H9 (cell line): Measurements from ENCODE around the gene GPC3. TPM values are rescaled to one million over a fixed set of nuclear protein-coding genes. Genes with fewer than 3 reads are reported as not detected.

Experiments used
- DNase-seq: peaks from one replicate; pipeline ENCODE4 v3.0.0-alpha.2; 2017
- H2AFZ ChIP-seq: one replicate; pipeline ENCODE4 v1.6.1; 2013; ENCODE audit warnings: mild to moderate bottlenecking, low read length, control low read depth, moderate library complexity
- H2AK5ac ChIP-seq: 2 replicates; pipeline ENCODE4 v1.6.1; 2013; ENCODE audit warnings: low read length, control low read depth, mixed read lengths; ENCODE audit not compliant: insufficient read length
- H2BK120ac ChIP-seq: one replicate; pipeline ENCODE4 v1.6.1; 2013; ENCODE audit warnings: low read depth, mild to moderate bottlenecking, low read length, control low read depth, inconsistent platforms; ENCODE audit not compliant: poor library complexity, severe bottlenecking
- H2BK12ac ChIP-seq: 2 replicates; pipeline ENCODE4 v1.6.1; 2013; ENCODE audit warnings: low read length, control low read depth, mixed read lengths, low read depth; ENCODE audit not compliant: insufficient read length
- H2BK15ac ChIP-seq: 2 replicates; pipeline ENCODE4 v1.6.1; 2013; ENCODE audit warnings: low read depth, low read length, control low read depth
- H2BK20ac ChIP-seq: one replicate; pipeline ENCODE4 v1.6.1; 2013; ENCODE audit warnings: low read depth, mild to moderate bottlenecking, low read length, control low read depth, inconsistent platforms; ENCODE audit not compliant: poor library complexity, severe bottlenecking
- H2BK5ac ChIP-seq: 2 replicates; pipeline ENCODE4 v1.6.1; 2013; ENCODE audit warnings: low read length, control low read depth, mixed read lengths; ENCODE audit not compliant: insufficient read length
- H3K14ac ChIP-seq: 2 replicates; pipeline ENCODE4 v1.6.1; 2013; ENCODE audit warnings: low read length, control low read depth; ENCODE audit not compliant: insufficient read depth
- H3K18ac ChIP-seq: 2 replicates; pipeline ENCODE4 v1.6.1; 2013; ENCODE audit warnings: low read depth, mild to moderate bottlenecking, mixed read lengths, low read length, control low read depth; ENCODE audit not compliant: insufficient read length
- H3K23ac ChIP-seq: 2 replicates; pipeline ENCODE4 v1.6.1; 2013; ENCODE audit warnings: low read length, control low read depth, mixed read lengths, low read depth; ENCODE audit not compliant: insufficient read length
- H3K23me2 ChIP-seq: 2 replicates; pipeline ENCODE4 v1.6.1; 2013; ENCODE audit warnings: low read depth, mild to moderate bottlenecking, mixed read lengths, low read length, control low read depth; ENCODE audit not compliant: insufficient read length, poor library complexity, severe bottlenecking
- H3K27ac ChIP-seq: 2 replicates; pipeline ENCODE4 v1.5.1; 2013; ENCODE audit warnings: low read length, control low read depth, mixed read lengths, low read depth; ENCODE audit not compliant: insufficient read length
- H3K27me3 ChIP-seq: 2 replicates; pipeline ENCODE4 v1.6.1; 2013; ENCODE audit warnings: low read length, control low read depth, inconsistent platforms; ENCODE audit not compliant: insufficient read depth
- H3K4ac ChIP-seq: 2 replicates; pipeline ENCODE4 v1.6.1; 2013; ENCODE audit warnings: low read depth, mild to moderate bottlenecking, control low read depth, inconsistent platforms, low read length, moderate library complexity
- H3K4me1 ChIP-seq: 2 replicates; pipeline ENCODE4 v1.6.1; 2013; ENCODE audit warnings: low read length, control low read depth, inconsistent platforms; ENCODE audit not compliant: insufficient read depth
- H3K4me2 ChIP-seq: 2 replicates; pipeline ENCODE4 v1.6.1; 2013; ENCODE audit warnings: low read length, control low read depth, mixed read lengths; ENCODE audit not compliant: insufficient read length, insufficient read depth
- H3K56ac ChIP-seq: 2 replicates; pipeline ENCODE4 v1.6.1; 2013; ENCODE audit warnings: low read depth, mild to moderate bottlenecking, mixed read lengths, low read length, control low read depth; ENCODE audit not compliant: insufficient read length
- H3K79me1 ChIP-seq: 2 replicates; pipeline ENCODE4 v1.6.1; 2013; ENCODE audit warnings: low read depth, mild to moderate bottlenecking, moderate library complexity, low read length, control low read depth, inconsistent platforms; ENCODE audit not compliant: insufficient read depth, poor library complexity, severe bottlenecking
- H3K79me2 ChIP-seq: 2 replicates; pipeline ENCODE4 v1.6.1; 2013; ENCODE audit warnings: low read length, control low read depth, inconsistent platforms; ENCODE audit not compliant: insufficient read depth
- H3K9ac ChIP-seq: 2 replicates; pipeline ENCODE4 v1.6.1; 2013; ENCODE audit warnings: low read length, control low read depth, mixed read lengths; ENCODE audit not compliant: insufficient read length; ENCODE audit errors: extremely low read depth
- H3K9me3 ChIP-seq: one replicate; pipeline ENCODE4 v1.6.1; 2013; ENCODE audit warnings: low read depth, low read length, inconsistent platforms; ENCODE audit not compliant: control insufficient read depth
- H3T11ph ChIP-seq: one replicate; pipeline ENCODE4 v1.6.1; 2013; ENCODE audit warnings: mild to moderate bottlenecking, low read length, control low read depth, inconsistent platforms
- H4K20me1 ChIP-seq: one replicate; pipeline ENCODE4 v1.6.1; 2013; ENCODE audit not compliant: control insufficient read depth, insufficient read length, insufficient read depth
- H4K5ac ChIP-seq: 2 replicates; pipeline ENCODE4 v1.6.1; 2013; ENCODE audit warnings: low read depth, mild to moderate bottlenecking, mixed read lengths, low read length, control low read depth; ENCODE audit not compliant: insufficient read length
- H4K8ac ChIP-seq: replicated peaks from 2 replicates; pipeline ENCODE4 v1.6.1; 2013; ENCODE audit warnings: low read length, control low read depth, mixed read lengths, low read depth; ENCODE audit not compliant: insufficient read length
- H4K91ac ChIP-seq: 2 replicates; pipeline ENCODE4 v1.6.1; 2013; ENCODE audit warnings: low read depth, mild to moderate bottlenecking, moderate library complexity, mixed read lengths, low read length, control low read depth; ENCODE audit not compliant: insufficient read length
- H3K27ac Mint-ChIP-seq, 3 experiments: 2 replicates in 2 of 3; 3 replicates in 1 of 3; pipeline ENCODE4 v1.8.0; 2020 to 2021; ENCODE audit warnings: mixed read lengths in 3 of 3, mild to moderate bottlenecking in 1 of 3, moderate library complexity in 1 of 3
- H3K27me3 Mint-ChIP-seq: 2 replicates; pipeline ENCODE4 v1.8.0; 2021; ENCODE audit warnings: low read depth, mild to moderate bottlenecking, moderate library complexity, mixed read lengths
- H3K36me3 Mint-ChIP-seq, 3 experiments: 2 replicates in 2 of 3; 3 replicates in 1 of 3; pipeline ENCODE4 v1.8.0; 2020 to 2021; ENCODE audit warnings: low read depth in 3 of 3, mixed read lengths in 3 of 3; ENCODE audit not compliant: insufficient read depth in 1 of 3
- H3K4me1 Mint-ChIP-seq, 2 experiments: 2 replicates each; pipeline ENCODE4 v1.8.0; 2020; ENCODE audit warnings: mixed read lengths in 2 of 2
- H3K4me3 Mint-ChIP-seq, 2 experiments: 2 replicates in 1 of 2; 3 replicates in 1 of 2; pipeline ENCODE4 v1.8.0; 2020 to 2021; ENCODE audit warnings: mild to moderate bottlenecking in 2 of 2, mixed read lengths in 2 of 2, moderate library complexity in 1 of 2
- H3K9me3 Mint-ChIP-seq, 2 experiments: 2 replicates in 1 of 2; 3 replicates in 1 of 2; pipeline ENCODE4 v1.8.0; 2020; ENCODE audit warnings: mild to moderate bottlenecking in 2 of 2, mixed read lengths in 2 of 2, moderate library complexity in 1 of 2
- WGBS: extraction: QIAGEN DNeasy Blood & Tissue Kit; methylation state at CpG from one replicate; pipeline ENCODE4 v1.1.7; 2013; ENCODE audit warnings: missing lambda C conversion rate, low lambda C conversion rate, mixed read lengths; ENCODE audit not compliant: insufficient read length; ENCODE audit errors: extremely low coverage; 5-methylcytosine and 5-hydroxymethylcytosine counted together
- total RNA-seq: library from RNA; stranded (reverse); gene quantifications from 2 replicates; pipeline ENCODE4 v1.2.1, GENCODE V29; 2021
- TF ChIP-seq, protein P1 (sequence below): fragments of 200-600 bp; sonication (generic); conservative IDR thresholded peaks from 3 replicates; pipeline ENCODE4 v1.8.0; 2021; ENCODE audit warnings: antibody characterized with exemption, mild to moderate bottlenecking

GPC3 gene
- total RNA-seq, 1 experiment from 2014 or later, result 108 TPM

DNA sequence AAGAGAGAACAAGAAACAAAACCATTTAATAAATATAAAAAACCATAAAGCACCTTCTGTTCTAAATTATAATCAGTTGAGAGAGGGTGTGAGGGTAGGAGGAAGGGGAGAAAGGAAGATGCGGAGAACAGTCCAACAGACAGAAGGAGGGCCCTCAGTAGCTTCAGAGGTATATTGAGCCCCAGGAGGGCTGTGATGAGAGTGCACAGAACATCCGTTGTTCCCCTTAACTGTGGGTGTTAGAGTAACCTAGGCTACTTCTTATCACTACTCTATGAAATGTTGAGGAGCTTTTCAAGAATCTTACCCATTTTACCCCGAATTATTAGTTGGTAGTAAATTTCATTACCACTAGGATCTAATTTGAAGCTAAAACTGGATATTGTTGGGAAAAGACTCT lies 13.8 kb downstream of the GPC3 start:
- H4K5ac ChIP-seq, result no peak overlapping the region
- H3K4me2 ChIP-seq, result no peak overlapping the region
- H3K9me3 ChIP-seq, result no peaks in the 10 kb centered on the region
- WGBS, result no CpG with 5 or more reads among the region's 3 CpGs
- no peak overlapping the region for H3K18ac ChIP-seq
- H3K27me3 ChIP-seq, result no peaks in the 10 kb centered on the region
- H4K91ac ChIP-seq, result no peak overlapping the region
- H4K20me1 ChIP-seq, result no peaks in the 10 kb centered on the region
- H3T11ph ChIP-seq, result no peak overlapping the region
- peaks cover 3% of the 10 kb centered on the region; the same call in 1 of the 2 replicates for H3K4me1 ChIP-seq
- H3K4me3 Mint-ChIP-seq, result no peak overlapping the region
- no peak overlapping the region for H2AK5ac ChIP-seq
- H2BK20ac ChIP-seq, result no peak overlapping the region
- no peaks in the 10 kb centered on the region for H3K79me2 ChIP-seq
- TF ChIP-seq, protein P1, sequence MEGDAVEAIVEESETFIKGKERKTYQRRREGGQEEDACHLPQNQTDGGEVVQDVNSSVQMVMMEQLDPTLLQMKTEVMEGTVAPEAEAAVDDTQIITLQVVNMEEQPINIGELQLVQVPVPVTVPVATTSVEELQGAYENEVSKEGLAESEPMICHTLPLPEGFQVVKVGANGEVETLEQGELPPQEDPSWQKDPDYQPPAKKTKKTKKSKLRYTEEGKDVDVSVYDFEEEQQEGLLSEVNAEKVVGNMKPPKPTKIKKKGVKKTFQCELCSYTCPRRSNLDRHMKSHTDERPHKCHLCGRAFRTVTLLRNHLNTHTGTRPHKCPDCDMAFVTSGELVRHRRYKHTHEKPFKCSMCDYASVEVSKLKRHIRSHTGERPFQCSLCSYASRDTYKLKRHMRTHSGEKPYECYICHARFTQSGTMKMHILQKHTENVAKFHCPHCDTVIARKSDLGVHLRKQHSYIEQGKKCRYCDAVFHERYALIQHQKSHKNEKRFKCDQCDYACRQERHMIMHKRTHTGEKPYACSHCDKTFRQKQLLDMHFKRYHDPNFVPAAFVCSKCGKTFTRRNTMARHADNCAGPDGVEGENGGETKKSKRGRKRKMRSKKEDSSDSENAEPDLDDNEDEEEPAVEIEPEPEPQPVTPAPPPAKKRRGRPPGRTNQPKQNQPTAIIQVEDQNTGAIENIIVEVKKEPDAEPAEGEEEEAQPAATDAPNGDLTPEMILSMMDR, result no peak
- H3K27me3 Mint-ChIP-seq, result no peaks in the 10 kb centered on the region
- no peak overlapping the region for H3K56ac ChIP-seq
- peaks cover 51 to 76% of the 10 kb centered on the region in 2 experiments for H3K4me1 Mint-ChIP-seq
- DNase-seq, result no peak
- no peak overlapping the region for H2BK120ac ChIP-seq
- peaks cover 4 to 10% (median 4%) of the 10 kb centered on the region in 3 experiments; a peak in 6 of 7 replicates for H3K36me3 Mint-ChIP-seq
- H3K4ac ChIP-seq, result no peak overlapping the region
- H3K14ac ChIP-seq, result no peak overlapping the region
- H3K9ac ChIP-seq, result no peak overlapping the region
- no peaks in the 10 kb centered on the region for H3K79me1 ChIP-seq
- H2BK15ac ChIP-seq, result no peak overlapping the region
- no peak overlapping the region for H2AFZ ChIP-seq
- H3K27ac ChIP-seq, result no peak overlapping the region
- H2BK12ac ChIP-seq, result no peak overlapping the region
- H4K8ac ChIP-seq, result no peak overlapping the region
- no peaks in the 10 kb centered on the region for H3K23me2 ChIP-seq
- H3K9me3 Mint-ChIP-seq, result no peaks in the 10 kb centered on the region
- H3K23ac ChIP-seq, result no peak overlapping the region
- no peak overlapping the region for H2BK5ac ChIP-seq
- peak overlapping the region in 1 of 3 experiments; percentile 93; a peak in 2 of 7 replicates for H3K27ac Mint-ChIP-seq
